Smooth muscle cell (in vitro differentiated cells): ENCODE results near the gene PWWP2B. TPM values are rescaled to one million over a fixed set of nuclear protein-coding genes. Genes with fewer than 3 reads are reported as not detected.

Source experiments
- DNase-seq: peaks from one replicate; lab custom pipeline; 2025; ENCODE audit not compliant: unreplicated experiment; lab: John Stamatoyannopoulos, UW
- H2AFZ ChIP-seq: fragments of 200-600 bp; sonication (generic); 2 replicates; pipeline ENCODE4 v1.6.0; 2016; ENCODE audit warnings: antibody characterized with exemption, low read depth, mild to moderate bottlenecking
- H3F3A ChIP-seq: fragments of 200-600 bp; sonication (generic); 2 replicates; pipeline ENCODE4 v1.6.0; 2017; ENCODE audit warnings: antibody characterized with exemption, low read depth
- H3K27ac ChIP-seq: fragments of 200-600 bp; sonication (generic); 2 replicates; pipeline ENCODE4 v1.5.1; 2016; ENCODE audit warnings: low read depth, mild to moderate bottlenecking
- H3K27me3 ChIP-seq: fragments of 200-600 bp; sonication (generic); 2 replicates; pipeline ENCODE4 v1.6.1; 2016; ENCODE audit warnings: low read depth, mild to moderate bottlenecking
- H3K36me3 ChIP-seq: fragments of 200-600 bp; sonication (generic); 2 replicates; pipeline ENCODE4 v1.5.1; 2016; ENCODE audit warnings: low read depth
- H3K4me1 ChIP-seq: fragments of 200-600 bp; sonication (generic); 2 replicates; pipeline ENCODE4 v1.5.1; 2016; ENCODE audit warnings: low read depth
- H3K4me2 ChIP-seq: fragments of 200-600 bp; sonication (generic); 2 replicates; pipeline ENCODE4 v1.6.0; 2016; ENCODE audit warnings: mild to moderate bottlenecking
- H3K4me3 ChIP-seq: fragments of 200-600 bp; sonication (generic); 2 replicates; pipeline ENCODE4 v1.5.1; 2016; ENCODE audit warnings: mild to moderate bottlenecking
- H3K79me2 ChIP-seq: fragments of 200-600 bp; sonication (generic); 2 replicates; pipeline ENCODE4 v1.6.0; 2016; ENCODE audit warnings: low read depth, mild to moderate bottlenecking
- H3K9ac ChIP-seq: fragments of 200-600 bp; sonication (generic); 2 replicates; pipeline ENCODE4 v1.6.0; 2016; ENCODE audit warnings: low read depth
- H3K9me3 ChIP-seq: fragments of 200-600 bp; sonication (generic); replicated peaks from 2 replicates; pipeline ENCODE4 v1.5.1; 2016; ENCODE audit warnings: low read depth
- H4K20me1 ChIP-seq: fragments of 200-600 bp; sonication (generic); 2 replicates; pipeline ENCODE4 v1.6.0; 2016; ENCODE audit warnings: low read depth
- CTCF ChIP-seq: fragments of 200-600 bp; sonication (generic); IDR thresholded peaks from 2 replicates; pipeline ENCODE4 v1.5.1; 2017; ENCODE audit warnings: borderline replicate concordance, mild to moderate bottlenecking, antibody characterized with exemption; ENCODE audit not compliant: insufficient read depth, poor library complexity, severe bottlenecking
- WGBS: methylation state at CpG from one replicate; pipeline ENCODE4 v1.1.7; 2016; ENCODE audit warnings: low lambda C conversion rate; 5-methylcytosine and 5-hydroxymethylcytosine counted together
- polyA plus RNA-seq: library from polyadenylated mRNA; unstranded; fragments of >200 nt; fragmentation: Nextera tagmentation; extraction: Ambion mirVana; gene quantifications from 2 replicates; pipeline ENCODE4 v1.2.1, GENCODE V29; 2016
- total RNA-seq: library from RNA; depleted of rRNA; stranded (reverse); fragments of >200 nt; gene quantifications from 2 replicates; pipeline ENCODE4 v1.2.3, GENCODE V29; 2014

The PWWP2B gene
- total and polyA plus RNA-seq, 2 experiments from 2014 or later, result 8.3 to 13.2 TPM

GRCh38 chr10:132404169-132404880 is 7.3 kb downstream of the PWWP2B start:
- Histone ChIP-seq H3F3A (no peaks in the 10 kb centered on the region), H3K27me3 (no peaks in the 10 kb centered on the region), H3K4me2 (no peak overlapping the region), H3K9me3 (no peaks in the 10 kb centered on the region), H3K27ac (peak overlapping the region; percentile 40), H3K79me2 (peaks cover 39% of the 10 kb centered on the region), H3K4me1 (peaks cover 16% of the 10 kb centered on the region), H3K4me3 (no peak overlapping the region), H4K20me1 (peaks cover 57% of the 10 kb centered on the region), H2AFZ (no peak overlapping the region), H3K9ac (no peak overlapping the region), H3K36me3 (no peaks in the 10 kb centered on the region)
- no peak for TF ChIP-seq CTCF
- WGBS, result 82% methylated on average over 14 of the region's 32 CpGs
- DNase-seq, result no peak

- Histone ChIP-seq H3K4me2 (no peak overlapping the region), H3K4me3 (no peak overlapping the region), H3K27ac (no peak overlapping the region), H3K9ac (no peak overlapping the region), H3K4me1 (peaks cover 16% of the 10 kb centered on the region), H3K27me3 (no peaks in the 10 kb centered on the region), H4K20me1 (peaks cover 56% of the 10 kb centered on the region), H2AFZ (no peak overlapping the region), H3F3A (no peaks in the 10 kb centered on the region), H3K9me3 (no peaks in the 10 kb centered on the region), H3K36me3 (no peaks in the 10 kb centered on the region), H3K79me2 (peaks cover 39% of the 10 kb centered on the region)
- TF ChIP-seq CTCF, result peak; percentile 22
- no peak for DNase-seq
- 72% methylated on average over 45 of the region's 54 CpGs for WGBS
These were observed 8.0 kb downstream of the PWWP2B start for GRCh38 chr10:132404911-132405462.

GRCh38 chr10:132405463-132405991 is 8.5 kb downstream of the PWWP2B start:
- Histone ChIP-seq H3K4me1 (peaks cover 16% of the 10 kb centered on the region), H3K27ac (no peak overlapping the region), H3K27me3 (no peaks in the 10 kb centered on the region), H2AFZ (no peak overlapping the region), H3F3A (no peaks in the 10 kb centered on the region), H3K4me3 (no peak overlapping the region), H3K4me2 (no peak overlapping the region), H3K79me2 (peaks cover 35% of the 10 kb centered on the region), H4K20me1 (peaks cover 53% of the 10 kb centered on the region), H3K9me3 (no peaks in the 10 kb centered on the region), H3K36me3 (no peaks in the 10 kb centered on the region), H3K9ac (no peak overlapping the region)
- no peak for DNase-seq
- WGBS, result 96% methylated on average over 52 of the region's 53 CpGs
- no peak for TF ChIP-seq CTCF
